ENCODE results near the gene OPRL1.

OPRL1 gene

DNA sequence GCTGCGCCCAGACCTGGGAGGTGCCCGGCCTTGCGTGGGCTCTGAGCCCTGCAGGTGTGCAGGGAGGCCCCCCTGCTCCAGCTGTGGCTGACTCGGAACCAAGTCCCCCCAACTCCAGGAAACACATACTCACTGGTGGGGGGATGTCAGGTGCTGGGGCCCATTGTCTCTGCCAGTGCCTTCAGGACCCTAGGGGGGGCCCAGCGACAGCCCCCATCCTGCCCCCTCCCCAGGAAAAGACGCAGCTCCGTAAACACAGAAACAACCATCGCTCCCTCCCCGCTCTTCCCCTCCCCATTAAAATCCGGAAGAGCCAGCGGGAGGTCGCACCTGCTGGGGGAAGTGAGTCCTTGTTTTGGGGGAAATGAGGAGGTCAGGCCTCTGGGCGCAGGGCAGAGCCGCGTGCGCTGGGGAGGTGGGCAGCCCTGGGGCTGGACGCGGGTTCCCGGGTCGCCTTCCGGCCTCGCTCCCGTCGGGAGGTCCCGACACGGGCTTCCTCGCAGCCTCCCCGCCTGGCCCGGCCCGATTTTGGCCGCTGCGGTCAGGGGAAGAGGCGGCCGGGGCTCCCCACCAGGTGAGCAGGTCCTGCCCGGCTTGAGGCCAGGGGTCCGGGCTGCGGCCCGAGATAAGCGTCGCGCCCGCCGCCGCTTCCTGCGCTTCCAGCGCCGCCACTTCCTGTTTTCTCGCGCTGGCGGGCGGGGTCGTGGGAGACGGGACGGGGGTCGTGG lies 37.7 kb upstream of the OPRL1 start:
- no peak for DNase-seq (ENCODE audit: low read depth)

DNA sequence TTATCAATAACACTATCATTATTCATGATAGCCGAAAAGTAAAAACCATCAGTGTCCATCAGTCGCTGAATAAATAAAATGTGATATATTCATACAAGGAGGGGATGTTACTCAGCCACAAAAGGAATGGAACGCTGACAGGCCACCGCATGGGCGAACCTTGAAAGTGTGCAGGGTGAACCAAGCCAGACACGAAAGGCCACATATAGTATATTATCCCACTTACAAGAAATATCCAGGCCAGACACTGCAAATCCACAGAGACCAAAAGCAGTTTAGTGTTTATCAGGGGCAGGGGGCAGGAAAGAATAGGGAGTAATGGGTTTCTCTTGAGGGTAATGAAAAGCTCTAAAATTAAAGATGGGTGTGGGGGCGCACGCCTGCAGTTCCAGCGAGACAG lies 36.1 kb upstream of the OPRL1 start:
- DNase-seq (ENCODE audit: low read depth): no peak

DNA sequence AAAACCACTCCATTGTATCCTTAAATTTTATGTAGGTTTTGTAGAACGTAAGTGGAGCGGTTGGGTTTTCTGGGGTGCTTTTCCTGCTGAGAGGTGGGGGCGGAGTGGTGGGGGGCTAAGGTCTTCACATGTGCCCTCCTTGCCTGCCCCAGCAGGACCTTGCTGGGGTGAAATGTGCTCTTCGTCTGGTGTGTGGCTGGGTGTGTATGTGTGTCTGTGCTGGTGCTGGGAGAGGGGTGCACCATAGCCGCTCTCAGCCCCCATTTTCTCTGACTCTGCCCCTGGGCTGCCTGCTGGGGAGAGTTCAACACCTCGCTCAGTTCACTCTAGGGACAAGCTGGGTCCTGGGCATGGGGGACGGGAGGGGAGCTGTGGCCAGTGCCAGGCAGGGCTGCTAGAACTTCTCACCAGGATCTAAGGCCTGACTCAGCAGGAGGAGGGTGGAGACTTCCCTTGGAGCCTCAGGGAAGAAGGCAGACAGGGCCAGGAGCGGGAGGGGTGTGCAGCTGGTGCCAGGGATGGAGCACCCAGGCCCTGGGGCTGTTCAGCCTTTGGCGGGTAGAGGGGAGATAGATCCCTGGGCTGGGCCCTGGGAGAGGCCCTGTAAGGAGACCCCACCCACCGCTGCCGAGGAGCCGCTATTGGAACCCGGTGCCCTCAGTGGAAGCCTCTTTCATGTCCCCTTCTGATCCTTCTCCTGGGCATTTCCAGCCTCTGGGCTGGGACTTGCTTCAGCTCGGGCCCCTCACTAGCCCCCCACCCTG lies 35.2 kb upstream of the OPRL1 start:
- DNase-seq (ENCODE audit: low read depth): no peak

DNA sequence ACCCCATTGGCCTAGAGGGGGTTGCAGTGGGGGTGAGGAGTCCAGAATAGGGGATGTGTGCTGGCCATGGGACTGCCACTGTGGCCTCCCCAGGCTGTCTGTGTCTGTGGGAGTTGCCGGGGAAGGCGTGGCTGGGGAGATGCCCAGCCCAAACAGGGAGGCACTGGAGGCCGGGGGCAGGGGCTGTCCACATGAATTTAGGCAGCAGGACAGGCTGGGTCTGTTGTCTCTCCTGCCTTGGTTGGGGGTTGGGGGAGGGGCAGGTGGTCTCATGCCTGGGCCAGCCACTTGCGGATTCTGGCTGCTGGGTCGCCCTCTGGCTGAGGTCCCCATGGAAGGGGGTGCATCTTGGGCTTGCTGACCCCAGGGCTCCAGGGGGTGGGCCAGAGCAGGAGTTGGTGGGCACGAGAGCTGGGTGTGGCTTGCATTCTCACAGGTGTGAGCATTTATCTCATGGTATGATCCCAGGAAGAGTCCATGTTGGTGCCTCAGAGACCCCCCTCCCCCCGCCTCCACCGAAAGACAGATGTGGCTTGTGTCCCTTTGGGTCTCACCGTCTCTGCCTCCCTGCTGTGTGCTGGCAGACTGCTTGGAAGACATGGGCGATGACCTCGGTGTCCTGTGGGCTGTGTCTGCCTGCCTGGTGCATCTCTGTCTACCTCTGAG lies 34.4 kb upstream of the OPRL1 start:
- DNase-seq (ENCODE audit: low read depth): no peak

DNA sequence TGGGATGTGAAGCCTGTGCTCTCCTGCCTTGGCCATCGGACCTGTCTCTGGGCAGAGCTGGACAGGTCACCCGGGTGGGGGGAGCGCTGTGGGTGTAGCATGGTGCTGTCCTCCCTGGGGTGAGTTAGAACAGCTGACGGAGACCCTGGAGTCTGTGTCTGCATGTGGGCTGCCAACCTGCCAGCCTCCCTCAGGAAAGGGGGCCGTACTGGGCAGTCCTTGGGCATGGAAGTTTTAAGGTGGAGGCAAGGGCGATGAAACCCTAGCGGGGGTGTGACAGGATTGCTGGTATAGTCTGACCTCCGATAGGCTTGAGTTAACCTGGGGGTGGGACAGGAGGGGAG lies 32.9 kb upstream of the OPRL1 start:
- no peak for DNase-seq (ENCODE audit: low read depth)

DNA sequence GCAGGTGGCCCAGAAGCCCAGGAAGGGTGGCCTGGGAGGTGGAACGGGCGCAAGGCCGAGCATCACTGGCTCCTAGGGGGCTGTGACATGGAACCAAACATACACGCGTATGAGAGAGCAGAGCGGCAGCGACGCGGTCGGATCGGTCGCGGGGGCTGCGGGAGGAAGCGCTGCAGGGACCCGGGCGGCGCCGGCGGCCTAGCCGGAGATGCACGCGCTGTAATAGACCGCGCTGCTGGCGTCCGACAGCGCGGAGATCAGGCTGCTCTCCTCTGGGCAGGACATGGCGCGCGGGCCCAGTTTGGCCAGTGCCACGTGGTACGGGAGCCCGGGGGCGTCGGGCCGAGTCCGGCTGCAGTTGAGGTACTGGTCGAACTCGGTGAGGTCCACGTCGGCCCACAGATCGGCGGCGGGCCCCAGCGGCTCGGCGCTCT lies 31.9 kb upstream of the OPRL1 start:
- no peak for DNase-seq (ENCODE audit: low read depth)

DNA sequence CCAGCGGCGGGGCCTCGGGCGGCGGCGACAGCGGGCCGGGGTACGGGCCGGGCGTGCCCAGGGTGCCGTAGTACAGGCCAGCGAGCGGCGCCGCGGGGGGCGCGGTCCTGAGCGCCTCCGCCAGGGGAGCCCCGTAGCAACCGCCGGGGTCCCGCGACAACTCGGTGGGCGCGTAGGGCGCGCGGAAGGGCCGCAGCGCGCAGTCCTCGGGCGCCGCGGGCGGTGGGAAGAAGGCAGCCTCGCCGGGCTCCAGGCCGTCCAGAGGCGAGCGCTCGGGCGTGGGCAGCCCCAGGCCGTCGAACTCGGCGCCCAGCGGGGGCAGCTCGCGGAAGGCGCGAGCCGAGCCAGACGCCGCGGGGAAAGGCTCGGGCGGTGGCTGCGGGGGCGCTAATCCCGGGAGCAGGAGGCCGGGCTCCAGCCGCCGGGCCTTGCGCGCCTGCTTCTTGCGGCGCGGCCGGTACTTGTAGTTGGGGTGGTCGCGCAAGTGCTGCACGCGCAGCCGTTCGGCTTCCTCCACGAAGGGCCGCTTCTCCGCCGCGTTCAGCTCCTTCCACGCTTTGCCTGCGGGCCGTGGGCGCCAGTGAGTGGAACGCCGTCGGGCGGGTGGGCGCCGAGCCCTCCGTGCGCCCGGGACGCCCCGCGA lies 31.4 kb upstream of the OPRL1 start:
- DNase-seq (ENCODE audit: low read depth): no peak

DNA sequence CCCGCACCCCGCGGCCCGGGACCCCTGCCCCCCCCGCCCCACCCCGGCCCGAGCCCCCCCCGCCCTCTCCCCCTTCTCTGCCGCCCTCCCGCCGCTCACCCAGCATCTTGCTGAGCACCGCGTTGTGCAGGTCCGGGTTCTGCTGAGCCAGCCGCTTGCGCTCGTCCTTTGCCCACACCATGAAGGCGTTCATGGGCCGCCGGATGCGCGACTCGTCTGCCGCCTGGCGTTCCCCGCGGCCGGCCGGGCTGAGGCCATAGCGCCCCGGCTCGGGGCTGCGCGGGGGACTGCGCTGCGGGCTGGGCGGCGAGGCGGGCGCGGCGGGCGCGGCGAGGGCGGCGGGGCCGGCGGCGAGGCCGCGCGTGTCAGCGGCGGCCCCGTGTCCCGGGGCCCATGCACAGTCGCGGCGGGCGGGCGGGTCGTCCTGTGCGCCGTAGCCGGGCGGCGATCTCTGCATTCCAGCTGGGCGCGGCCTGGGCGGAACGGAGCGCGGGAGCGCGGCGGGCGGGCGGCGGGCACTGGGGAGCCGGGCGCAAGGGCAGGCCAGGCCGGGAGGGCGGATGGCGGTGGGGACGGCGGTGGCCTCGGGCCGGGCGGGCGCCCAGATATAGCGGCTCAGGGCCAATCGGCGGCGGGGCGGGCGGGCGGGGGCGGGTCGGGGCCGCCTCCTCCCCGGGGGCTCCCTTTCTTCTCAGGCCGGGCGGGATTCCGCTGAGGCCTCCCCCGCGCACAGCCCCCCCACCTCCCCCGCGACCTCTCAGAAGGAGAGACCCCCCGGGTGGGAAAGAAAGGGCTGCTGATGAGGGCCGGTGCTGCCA lies 30.6 kb upstream of the OPRL1 start, which contains the start of gene SOX18:
TSS of gene SOX18 (minus strand) at position 580 of the 818 bp plus-strand sequence. CDS start at position 457, 123 bp downstream.
- no peak for DNase-seq (ENCODE audit: low read depth)

DNA sequence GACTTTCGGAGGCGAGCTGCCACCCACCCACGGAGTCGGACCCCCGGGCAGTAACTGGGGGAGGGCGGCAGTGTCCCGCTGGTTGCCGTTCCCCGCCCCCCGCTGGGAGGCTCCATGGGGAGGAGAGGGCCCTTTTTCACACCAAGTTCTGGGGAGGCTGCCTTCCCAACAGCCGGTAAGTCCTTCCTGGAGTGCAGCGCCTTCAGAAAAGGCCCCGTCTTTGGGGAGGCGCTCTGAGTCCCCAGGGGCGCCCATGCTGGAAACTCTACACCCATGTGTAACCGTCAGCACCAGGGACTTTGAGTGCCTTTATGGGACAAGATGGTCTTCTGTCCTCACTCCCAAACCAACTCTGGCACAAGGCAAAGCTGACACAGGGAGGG lies 30.0 kb upstream of the OPRL1 start:
- DNase-seq (ENCODE audit: low read depth): no peak

DNA sequence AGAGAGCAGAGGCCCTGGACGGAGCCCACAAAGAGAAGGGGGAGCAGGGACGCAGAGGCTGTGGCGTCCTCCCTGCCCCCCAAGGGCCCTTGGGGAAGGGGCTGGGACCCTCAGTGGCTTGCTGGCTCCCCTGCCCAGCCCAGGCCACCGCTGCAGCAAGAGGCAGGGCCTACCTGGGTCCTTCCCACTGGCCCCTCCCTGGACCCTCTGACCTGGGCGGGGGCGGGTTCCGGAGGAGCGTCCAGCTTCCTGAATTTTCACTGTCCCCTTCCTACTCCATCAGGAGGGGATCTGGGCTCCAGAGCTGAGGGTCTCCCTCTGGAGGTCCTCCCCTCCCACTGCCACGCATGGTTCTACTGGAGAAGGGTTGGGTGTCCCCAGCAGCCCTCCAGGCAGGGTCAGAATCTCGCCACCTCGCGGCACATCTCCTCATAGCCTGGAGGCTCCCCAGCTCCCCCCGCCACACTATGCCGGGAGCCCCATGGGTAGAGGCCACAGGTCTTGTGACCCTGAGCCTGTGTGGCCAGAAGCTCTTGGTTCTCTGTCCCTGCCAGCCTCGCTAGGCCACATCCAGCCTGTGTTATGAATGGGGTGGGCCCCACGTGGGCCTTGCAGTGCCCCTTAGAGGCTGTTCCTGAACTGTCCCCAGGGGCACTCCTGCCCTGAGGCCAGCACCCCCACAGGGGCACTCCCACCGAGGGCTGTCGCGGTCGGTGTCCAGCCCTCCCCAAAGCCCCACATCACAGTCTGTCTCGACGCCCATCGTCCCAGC lies 29.4 kb upstream of the OPRL1 start:
- no peak for DNase-seq (ENCODE audit: low read depth)

DNA sequence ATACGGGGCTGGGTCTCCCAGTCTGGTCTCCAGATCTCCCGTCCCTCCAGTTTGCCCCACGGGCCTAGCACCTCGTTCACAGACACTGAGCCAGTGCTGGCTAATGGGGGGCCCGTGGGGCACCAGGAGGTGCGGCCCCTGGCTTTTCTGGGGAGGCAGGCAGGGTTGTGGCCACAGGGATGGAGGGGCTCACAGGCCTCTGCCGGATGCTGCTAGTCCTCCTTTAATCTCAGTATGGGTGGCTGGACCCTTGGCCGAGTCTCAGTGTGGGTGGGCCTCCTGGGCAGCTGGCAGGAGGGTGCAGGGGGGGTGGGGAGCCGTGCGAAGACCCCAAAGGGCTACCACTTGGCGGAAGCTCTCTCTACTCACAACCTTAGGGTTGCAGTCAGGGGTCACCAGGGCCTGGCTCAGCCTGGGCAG lies 28.8 kb upstream of the OPRL1 start:
- no peak for DNase-seq (ENCODE audit: low read depth)

DNA sequence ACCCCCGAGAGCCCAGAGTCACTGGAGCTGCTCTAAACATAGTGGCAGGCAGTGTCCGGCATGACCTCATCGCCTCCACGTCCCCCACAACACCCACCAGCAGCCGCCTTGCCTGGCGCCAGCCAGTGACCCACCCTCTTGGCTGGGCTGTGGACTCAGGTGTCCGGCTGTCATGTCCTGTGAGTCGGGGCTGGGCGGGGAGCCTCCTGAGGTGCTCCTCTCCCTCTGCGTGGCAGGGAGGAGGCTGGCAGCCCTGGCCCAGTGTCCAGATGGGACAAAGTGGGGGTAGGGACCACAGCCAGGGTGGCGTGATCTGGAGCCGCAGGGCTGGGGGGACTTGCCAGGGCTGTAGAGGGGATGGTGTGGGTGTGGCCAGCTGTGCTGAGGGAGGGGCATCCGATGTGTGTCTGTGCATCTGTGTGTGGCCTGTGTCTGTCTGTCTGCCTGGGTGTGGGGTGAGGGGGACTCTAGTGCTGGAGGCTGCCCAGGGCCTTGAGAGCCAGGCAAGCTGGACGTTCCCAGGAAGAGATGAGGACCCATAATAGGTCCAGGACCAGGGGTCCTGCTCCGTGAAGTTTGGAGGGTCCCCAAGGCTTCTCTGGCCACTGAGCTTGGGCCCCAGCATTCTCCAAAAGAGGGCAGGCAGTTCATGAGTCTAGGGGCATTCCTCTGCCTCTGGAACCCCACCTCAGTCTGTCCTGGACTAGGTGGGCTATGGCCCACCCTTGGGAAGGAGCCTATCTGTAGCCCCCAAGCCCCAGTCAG lies 28.1 kb upstream of the OPRL1 start:
- no peak for DNase-seq (ENCODE audit: low read depth)

DNA sequence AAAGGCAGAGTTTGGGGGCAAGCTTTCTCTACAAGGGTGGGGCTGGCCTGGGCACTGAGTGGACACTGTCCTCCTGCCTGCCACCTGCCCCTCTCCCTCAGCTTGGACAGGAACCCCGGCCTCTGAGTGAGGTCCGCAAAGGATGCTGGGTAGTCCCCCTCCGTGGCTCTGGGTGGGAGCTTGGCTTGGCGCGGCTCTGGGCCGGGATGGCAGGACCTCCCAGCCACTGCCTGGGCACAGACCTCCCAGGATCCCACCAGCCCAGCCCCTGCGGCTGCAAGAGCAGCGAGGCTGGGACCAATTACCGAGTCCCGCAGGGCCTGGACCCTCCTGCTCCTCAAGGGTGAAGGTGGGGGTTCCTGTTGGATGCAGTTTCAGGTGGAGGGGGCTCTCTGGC lies 27.6 kb upstream of the OPRL1 start:
- DNase-seq (ENCODE audit: low read depth): no peak

DNA sequence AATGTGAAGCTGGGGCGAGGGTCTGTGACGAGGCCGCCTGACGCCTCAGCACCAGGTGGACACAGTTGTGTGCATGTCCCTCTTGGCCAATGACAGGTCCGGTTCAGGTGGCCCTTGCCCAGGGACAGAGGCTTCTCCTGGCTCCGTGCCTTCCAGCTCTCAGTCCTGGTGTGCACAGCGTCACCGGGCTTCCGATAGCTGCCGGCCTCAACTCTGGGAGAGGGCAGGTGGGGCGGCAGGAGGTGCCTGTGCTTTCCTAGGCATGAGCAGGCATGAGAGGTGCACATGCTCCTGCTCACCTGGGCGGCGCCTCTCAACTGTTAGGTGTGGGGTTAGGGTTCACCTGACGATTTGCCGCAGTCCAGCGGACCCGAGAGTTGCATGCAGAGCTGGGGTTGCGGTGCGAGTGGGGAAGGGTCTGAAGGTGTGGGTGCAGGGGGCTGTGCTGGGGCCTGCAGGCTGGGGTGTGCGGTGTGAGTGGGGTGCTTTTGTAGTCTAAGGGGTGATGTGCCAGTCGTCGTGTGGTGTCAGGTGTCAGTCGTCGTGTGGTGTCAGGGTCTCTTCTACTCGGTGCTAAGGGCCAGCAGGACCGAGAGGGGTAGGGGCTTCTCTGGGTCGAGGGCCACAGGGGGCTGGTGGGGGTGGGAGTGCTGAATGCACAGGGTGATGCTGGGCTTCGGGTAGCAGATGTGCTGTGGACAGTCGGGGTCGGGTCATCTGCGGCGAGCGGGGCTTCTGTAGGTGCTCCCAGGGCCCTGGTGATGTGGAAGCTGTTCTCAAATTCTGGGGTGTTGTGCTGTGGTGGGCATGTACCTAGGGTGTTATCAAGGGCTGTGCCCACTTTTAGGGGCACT lies 26.7 kb upstream of the OPRL1 start:
- no peak for DNase-seq (ENCODE audit: low read depth)

DNA sequence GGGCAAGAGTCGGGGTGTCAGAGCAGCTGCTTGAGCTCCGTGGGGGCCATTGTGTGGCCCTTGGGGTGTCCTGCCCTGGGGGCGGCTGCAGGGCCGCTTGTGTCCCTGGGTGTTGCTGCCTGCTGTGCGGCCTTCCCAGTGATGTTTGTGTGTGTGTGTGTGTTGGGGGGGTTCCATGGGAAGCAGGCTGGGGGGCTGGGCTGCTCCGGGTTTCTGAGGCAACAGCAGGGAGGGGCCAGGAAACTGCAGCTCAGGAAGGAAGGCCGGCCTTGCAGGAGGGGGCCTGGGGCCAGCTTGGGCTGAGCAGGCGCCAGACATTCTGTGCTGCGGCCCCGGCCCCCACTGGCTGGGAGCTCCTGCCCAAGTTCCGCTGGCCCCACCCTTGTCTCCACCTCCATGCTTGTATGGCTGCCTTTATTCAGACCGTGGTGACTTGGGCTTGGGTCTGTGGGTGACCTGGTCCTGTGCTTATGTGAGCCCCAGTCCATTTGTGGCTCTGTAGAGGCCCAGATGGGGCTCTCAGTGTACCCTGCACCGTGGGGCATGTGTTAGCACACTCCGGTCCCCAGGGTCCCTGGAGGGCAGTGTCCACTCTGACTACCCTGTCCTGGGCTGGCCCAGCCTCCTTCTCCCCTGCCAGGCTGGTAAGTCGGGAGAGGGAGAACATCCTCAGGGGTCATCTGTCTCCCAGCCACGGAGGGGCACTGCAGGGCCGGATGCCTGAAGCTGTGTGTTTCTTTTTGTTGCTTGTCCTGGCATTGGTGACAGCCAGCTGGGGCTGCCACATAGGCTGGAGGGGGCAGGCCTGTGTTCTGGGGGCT lies 25.8 kb upstream of the OPRL1 start:
- DNase-seq (ENCODE audit: low read depth): no peak

DNA sequence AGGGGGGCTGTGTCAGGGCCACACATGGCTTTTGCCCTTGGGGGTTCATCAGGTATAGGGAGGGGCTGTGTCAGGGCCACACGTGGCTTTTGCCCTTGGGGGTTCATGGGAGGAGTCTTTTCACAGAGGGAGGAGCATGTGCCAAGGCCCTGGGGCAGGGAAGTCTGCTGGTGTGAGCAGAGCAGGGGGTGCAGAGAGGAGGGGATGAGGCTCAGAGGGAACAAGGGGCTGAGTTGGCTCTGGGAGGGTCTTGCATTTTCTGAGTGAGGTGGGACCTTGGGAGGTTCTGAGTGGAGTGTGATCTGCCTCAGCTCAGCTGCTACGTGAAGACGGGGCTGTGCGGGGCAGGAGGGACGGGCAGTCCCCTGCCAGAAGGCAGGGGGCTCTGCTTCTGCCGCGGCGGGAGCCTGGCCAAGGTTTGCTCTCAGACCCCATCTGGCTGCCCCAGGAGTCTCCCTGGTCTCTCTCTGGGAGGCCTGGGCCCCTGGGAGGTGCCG lies 24.4 kb upstream of the OPRL1 start:
- no peak for DNase-seq (ENCODE audit: low read depth)

DNA sequence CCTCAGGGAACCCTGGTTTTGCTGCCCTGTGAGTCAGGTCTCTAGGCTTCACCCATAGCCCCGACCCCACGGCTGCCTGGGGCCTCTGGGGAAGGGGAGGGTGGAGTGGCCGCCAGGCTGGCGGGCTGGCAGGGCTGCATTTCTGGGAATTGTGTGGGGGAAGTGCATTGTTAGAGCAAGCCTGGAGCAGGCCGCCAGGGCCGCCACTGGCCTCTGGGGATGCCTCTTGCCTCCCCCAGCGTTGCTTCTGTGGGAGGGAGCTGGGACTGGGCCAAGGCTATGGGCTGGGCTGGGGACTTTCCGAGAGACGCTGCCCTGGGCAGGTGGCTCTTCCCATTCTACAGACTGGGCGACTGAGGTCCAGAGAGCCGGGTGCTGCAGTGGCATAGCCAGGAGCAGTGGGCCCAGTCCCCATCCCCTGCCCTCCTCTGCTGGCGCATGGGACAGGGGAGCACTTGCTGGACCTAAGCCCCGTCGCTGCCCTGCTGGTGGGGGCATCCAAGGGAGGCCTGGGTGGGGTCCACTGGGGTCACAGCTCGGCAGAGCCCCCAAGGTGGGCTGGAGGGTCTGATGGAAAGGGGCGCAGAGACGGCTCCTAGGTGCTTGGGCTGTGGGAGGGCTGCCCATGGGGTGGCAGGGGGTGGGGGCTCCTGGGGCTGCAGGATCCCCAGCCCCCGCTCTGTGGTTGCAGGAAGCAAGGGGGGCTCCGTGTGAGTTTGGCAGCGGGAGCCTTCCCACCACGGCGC lies 23.8 kb upstream of the OPRL1 start:
- no peak for DNase-seq (ENCODE audit: low read depth)

DNA sequence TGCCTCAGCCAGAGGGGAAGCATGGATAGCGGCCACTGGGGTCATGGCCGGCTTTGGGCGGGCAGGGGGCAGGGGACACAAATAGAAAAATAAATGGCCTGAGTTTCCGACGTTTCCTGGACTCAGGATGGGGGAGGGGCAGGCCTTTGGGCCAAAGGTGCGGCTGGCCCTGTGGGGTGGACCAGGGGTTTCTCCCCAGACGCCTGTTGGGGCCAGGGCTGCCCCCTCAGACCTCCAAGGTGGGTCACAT lies 23.3 kb upstream of the OPRL1 start:
- no peak for DNase-seq (ENCODE audit: low read depth)

All from stimulated activated CD8-positive, alpha-beta memory T cell treated with anti-CD3 and anti-CD28 coated beads, Interleukin-4, amount 100 ng/mL, for 24 hours (primary cell).